Measurements from ENCODE around the gene BBS9. TPM values are rescaled to one million over a fixed set of nuclear protein-coding genes. Genes with fewer than 3 reads are reported as not detected.
"Not testable (repeated sequence)": the region's sequence is repeated elsewhere in the genome, so short reads cannot be mapped to it uniquely, and the experiment has no call there.

The BBS9 gene
- total and polyA plus RNA-seq, 12 donors: 4.1 to 44.0 (median 10.0) TPM

- Histone ChIP-seq H3K36me3 (peaks cover 0 to 11% (median 0%) of the 10 kb centered on the region in 9 donors), H3K4me1 (no peaks in the 10 kb centered on the region), H3K27me3 (no peaks in the 10 kb centered on the region), H3K9me3 (peaks cover 0 to 49% (median 21%) of the 10 kb centered on the region in 11 donors), H3K4me3 (no peak overlapping the region), H3K27ac (no peak overlapping the region)
- DNase-seq: no peak
- intact Hi-C loops (cut with DNase I): no loop called here
- ATAC-seq: no peak
- TF ChIP-seq, protein P1, sequence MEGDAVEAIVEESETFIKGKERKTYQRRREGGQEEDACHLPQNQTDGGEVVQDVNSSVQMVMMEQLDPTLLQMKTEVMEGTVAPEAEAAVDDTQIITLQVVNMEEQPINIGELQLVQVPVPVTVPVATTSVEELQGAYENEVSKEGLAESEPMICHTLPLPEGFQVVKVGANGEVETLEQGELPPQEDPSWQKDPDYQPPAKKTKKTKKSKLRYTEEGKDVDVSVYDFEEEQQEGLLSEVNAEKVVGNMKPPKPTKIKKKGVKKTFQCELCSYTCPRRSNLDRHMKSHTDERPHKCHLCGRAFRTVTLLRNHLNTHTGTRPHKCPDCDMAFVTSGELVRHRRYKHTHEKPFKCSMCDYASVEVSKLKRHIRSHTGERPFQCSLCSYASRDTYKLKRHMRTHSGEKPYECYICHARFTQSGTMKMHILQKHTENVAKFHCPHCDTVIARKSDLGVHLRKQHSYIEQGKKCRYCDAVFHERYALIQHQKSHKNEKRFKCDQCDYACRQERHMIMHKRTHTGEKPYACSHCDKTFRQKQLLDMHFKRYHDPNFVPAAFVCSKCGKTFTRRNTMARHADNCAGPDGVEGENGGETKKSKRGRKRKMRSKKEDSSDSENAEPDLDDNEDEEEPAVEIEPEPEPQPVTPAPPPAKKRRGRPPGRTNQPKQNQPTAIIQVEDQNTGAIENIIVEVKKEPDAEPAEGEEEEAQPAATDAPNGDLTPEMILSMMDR (IDR thresholded peaks at IDR 0.05): no peak
- 91 to 100% methylated on average over 1 of the region's 1 CpG for WGBS, 2 donors
Observed at GRCh38 chr7:33300131-33300530, 170.8 kb downstream of the BBS9 start.

- Histone ChIP-seq H3K36me3 (peaks cover 0 to 11% (median 0%) of the 10 kb centered on the region in 9 donors), H3K4me1 (no peaks in the 10 kb centered on the region), H3K27me3 (no peaks in the 10 kb centered on the region), H3K9me3 (peaks cover 0 to 49% (median 21%) of the 10 kb centered on the region in 11 donors), H3K27ac (no peak overlapping the region), H3K4me3 (no peak overlapping the region)
- TF ChIP-seq, protein P1 (IDR thresholded peaks at IDR 0.05): no peak
- no peak for ATAC-seq
- DNase-seq: no peak
- intact Hi-C loops (cut with DNase I): no loop called here
Observed at GRCh38 chr7:33300742-33301141, 171.4 kb downstream of the BBS9 start.

DNA sequence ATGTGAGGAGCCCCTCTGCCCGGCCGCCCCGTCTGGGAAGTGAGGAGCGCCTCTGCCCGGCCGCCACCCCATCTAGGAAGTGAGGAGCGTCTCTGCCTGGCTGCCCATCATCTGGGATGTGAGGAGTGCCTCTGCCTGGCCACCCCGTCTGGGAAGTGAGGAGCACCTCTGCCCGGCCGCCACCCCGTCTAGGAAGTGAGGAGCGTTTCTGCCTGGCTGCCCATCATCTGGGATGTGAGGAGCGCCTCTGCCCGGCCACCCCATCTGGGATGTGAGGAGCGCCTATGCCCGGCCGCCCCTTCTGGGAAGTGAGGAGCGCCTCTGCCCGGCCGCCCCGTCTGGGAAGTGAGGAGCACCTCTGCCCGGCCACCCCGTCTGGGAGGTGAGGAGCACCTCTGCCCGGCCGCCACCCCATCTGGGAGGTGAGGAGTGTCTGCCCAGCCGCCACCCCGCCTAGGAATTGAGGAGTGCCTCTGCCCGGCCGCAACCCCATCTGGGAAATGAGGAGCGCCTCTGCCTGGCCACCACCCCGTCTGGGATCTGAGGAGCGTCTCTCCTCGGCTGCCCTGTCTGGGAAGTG lies 174.7 kb downstream of the BBS9 start:
- H3K4me3 ChIP-seq; H3K27me3 ChIP-seq; ATAC-seq; intact Hi-C loops (cut with DNase I); H3K4me1 ChIP-seq; H3K27ac ChIP-seq: not testable (repeated sequence)
- WGBS, 2 donors: 95 to 96% methylated on average over 33 of the region's 33 CpGs
- Histone ChIP-seq H3K36me3 (peaks cover 0 to 11% (median 0%) of the 10 kb centered on the region in 9 donors), H3K9me3 (peaks cover 0 to 47% (median 21%) of the 10 kb centered on the region in 11 donors)
- DNase-seq: peak in 1 of 2 donors; percentile 5

DNA sequence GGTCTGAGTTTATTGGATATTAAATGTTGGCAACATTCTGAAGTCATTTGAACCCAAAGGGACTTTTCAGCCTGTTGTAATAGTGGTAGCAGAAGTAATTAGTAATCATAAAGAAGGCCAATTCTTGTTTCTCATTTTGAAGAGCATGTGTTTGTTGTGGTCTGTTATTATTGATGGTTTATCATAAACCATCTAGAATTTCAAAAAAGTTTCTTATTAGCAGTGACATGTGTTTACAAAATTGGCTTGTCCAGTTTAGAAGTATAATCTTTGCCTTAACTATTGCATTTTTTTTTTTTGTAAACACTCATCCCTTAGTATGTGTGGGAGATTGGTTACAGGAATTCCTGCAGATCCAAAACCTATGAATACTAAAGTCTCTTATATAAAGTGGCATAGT lies 177.8 kb downstream of the BBS9 start:
- Histone ChIP-seq H3K27ac (no peak overlapping the region), H3K9me3 (peaks cover 0 to 16% (median 0%) of the 10 kb centered on the region in 11 donors), H3K4me3 (no peak overlapping the region), H3K36me3 (no peaks in the 10 kb centered on the region), H3K27me3 (no peaks in the 10 kb centered on the region), H3K4me1 (no peaks in the 10 kb centered on the region)
- intact Hi-C loops (cut with DNase I): no loop called here
- DNase-seq: no peak
- TF ChIP-seq, protein P1 (IDR thresholded peaks at IDR 0.05): no peak
- no peak for ATAC-seq

- no peaks in the 10 kb centered on the region for H3K4me1 ChIP-seq
- H3K4me3 ChIP-seq: no peak overlapping the region
- H3K36me3 ChIP-seq: peaks cover 0 to 11% (median 0%) of the 10 kb centered on the region in 9 donors
- H3K9me3 ChIP-seq: no peaks in the 10 kb centered on the region
- H3K27ac ChIP-seq: no peak overlapping the region
- intact Hi-C loops (cut with DNase I): no loop called here
- no peaks in the 10 kb centered on the region for H3K27me3 ChIP-seq
- TF ChIP-seq, protein P1 (IDR thresholded peaks at IDR 0.05): no peak
- ATAC-seq (no peak), DNase-seq (no peak)
- WGBS, 2 donors: 44 to 76% methylated on average over 1 of the region's 1 CpG
Observed at GRCh38 chr7:33310546-33310945, 181.2 kb downstream of the BBS9 start.

Measured in heart right ventricle (tissue), 16 donors.